GM12878 (cell line): ENCODE results near the gene FIZ1. TPM values are rescaled to one million over a fixed set of nuclear protein-coding genes. Genes with fewer than 3 reads are reported as not detected.

Experiments
- ATAC-seq: fragments of 200-7000 bp; cut with Tn5 transposase; 3 replicates; pipeline ENCODE4 v1.9.1; 2020; ENCODE audit warnings: mild to moderate bottlenecking, moderate library complexity
- BruUV-seq: library from RNA; stranded (reverse); fragments of 400-500 nt; replicated peaks from 2 replicates; lab custom pipeline; 2021; lab: Mats Ljungman, UMichigan
- CTCF ChIA-PET: fragments of 300-600 bp; sonication (Branson Sonifier 250); formaldehyde crosslinking; extraction: SDS; loops from one replicate; lab custom pipeline; 2021; ENCODE audit warnings: inconsistent platforms; lab: Yijun Ruan, JAX
- POLR2A ChIA-PET: fragments of 350-600 bp; formaldehyde crosslinking; extraction: SDS; loops from one replicate; lab custom pipeline; 2021; ENCODE audit warnings: inconsistent platforms; lab: Charles Lee
- RAD21 ChIA-PET: fragments of 300-600 bp; sonication (Branson Sonifier 250); formaldehyde crosslinking; loops from one replicate; lab custom pipeline; 2023; ENCODE audit warnings: antibody characterized with exemption; ENCODE audit not compliant: unreplicated experiment; lab: Charles Lee
- SMC1A ChIA-PET: fragments of 300-600 bp; sonication (Branson Sonifier 250); formaldehyde crosslinking; loops from one replicate; lab custom pipeline; 2023; ENCODE audit not compliant: unreplicated experiment, uncharacterized antibody; lab: Charles Lee
- DNase-seq: peaks from one replicate; pipeline ENCODE4 v3.0.0-alpha.2; 2011; ENCODE audit warnings: low read depth, low spot score
- FAIRE-seq: peaks from 3 replicates; lab custom pipeline; 2011; peaks lifted over from hg19 to GRCh38; lab: Jason Lieb, UNC
- H2AFZ ChIP-seq: 2 replicates; pipeline ENCODE4 v1.6.0; 2011; ENCODE audit warnings: low read depth, low read length, control low read depth; ENCODE audit not compliant: control insufficient read depth
- H3K27ac ChIP-seq: 2 replicates; pipeline ENCODE4 v1.5.1; 2011; ENCODE audit warnings: control low read depth; ENCODE audit not compliant: control insufficient read depth, insufficient read depth
- H3K27me3 ChIP-seq, 2 experiments: replicated peaks in 1 of 2; 2 replicates each; pipeline versions ENCODE4 v1.6.0 to v1.6.1; 2011; ENCODE audit warnings: low read length in 1 of 2; ENCODE audit not compliant: control insufficient read depth in 2 of 2, insufficient read depth in 2 of 2
- H3K36me3 ChIP-seq, 2 experiments: 2 replicates each; pipeline ENCODE4 v1.5.1; 2011; ENCODE audit warnings: low read length in 1 of 2; ENCODE audit not compliant: control insufficient read depth in 2 of 2, insufficient read depth in 2 of 2
- H3K4me1 ChIP-seq: 2 replicates; pipeline ENCODE4 v1.6.1; 2011; ENCODE audit warnings: mild to moderate bottlenecking, low read length, moderate library complexity, mixed read lengths; ENCODE audit not compliant: control insufficient read depth, insufficient read depth
- H3K4me2 ChIP-seq: 2 replicates; pipeline ENCODE4 v1.6.0; 2011; ENCODE audit warnings: control low read depth; ENCODE audit not compliant: control insufficient read depth, insufficient read depth
- H3K4me3 ChIP-seq: fragments of 200-600 bp; sonication (generic); 2 replicates; pipeline ENCODE4 v1.5.1; 2016
- H3K79me2 ChIP-seq: 2 replicates; pipeline ENCODE4 v1.6.0; 2011; ENCODE audit warnings: low read length; ENCODE audit not compliant: control insufficient read depth, insufficient read depth
- H3K9ac ChIP-seq: 2 replicates; pipeline ENCODE4 v1.8.0; 2011; ENCODE audit warnings: low read length, control low read depth, mixed read lengths; ENCODE audit not compliant: control insufficient read depth, insufficient read depth
- H3K9me3 ChIP-seq: replicated peaks from 3 replicates; pipeline ENCODE4 v1.5.1; 2011; ENCODE audit warnings: mild to moderate bottlenecking, low read length; ENCODE audit not compliant: control insufficient read depth, insufficient read depth
- H4K20me1 ChIP-seq: 2 replicates; pipeline ENCODE4 v1.6.0; 2011; ENCODE audit not compliant: control insufficient read depth, insufficient read depth
- DPF2 ChIP-seq: fragments of 450-650 bp; IDR thresholded peaks from 2 replicates; pipeline ENCODE4 v1.6.1; 2017; ENCODE audit warnings: mild to moderate bottlenecking
- PAX5 ChIP-seq: IDR thresholded peaks from 2 replicates; pipeline ENCODE4 v1.6.1; 2011; ENCODE audit warnings: low read depth, low read length, borderline replicate concordance
- RUNX3 ChIP-seq: IDR thresholded peaks from 2 replicates; pipeline ENCODE4 v1.6.1; 2012; ENCODE audit warnings: low read length, inconsistent platforms
- TCF3 ChIP-seq: IDR thresholded peaks from 2 replicates; pipeline ENCODE4 v1.6.1; 2012; ENCODE audit warnings: low read depth, mild to moderate bottlenecking, low read length, borderline replicate concordance; ENCODE audit not compliant: insufficient read depth
- ZNF622 ChIP-seq: fragments of 450-650 bp; IDR thresholded peaks from 2 replicates; pipeline ENCODE4 v1.6.1; 2017; ENCODE audit warnings: mild to moderate bottlenecking, inconsistent platforms
- WGBS: methylation state at CpG from one replicate; pipeline ENCODE4 v1.1.6; 2016; ENCODE audit warnings: low lambda C conversion rate; ENCODE audit not compliant: insufficient replicate concordance, insufficient coverage; ENCODE audit errors: missing lambda C conversion rate; 5-methylcytosine and 5-hydroxymethylcytosine counted together
- in situ Hi-C: fragments of 300-500 bp; cut with MboI; formaldehyde crosslinking; loops from 9 replicates; pipeline ENCODE4 v1.14.3; 2018; ENCODE audit warnings: mixed read lengths
- intact Hi-C: fragments of 100-400 bp; cut with micrococcal nuclease; formaldehyde crosslinking; loops from one replicate; pipeline ENCODE4 v1.14.2; 2022; ENCODE audit not compliant: unreplicated experiment
- polyA plus RNA-seq, 11 experiments: library from polyadenylated mRNA; depleted of rRNA in 4 of 11; unstranded in 6 of 11; stranded (reverse) in 5 of 11; fragments of >200 nt; fragmentation: Nextera tagmentation in 4 of 11; fragmentation: Illumina TruSeq in 1 of 11; extraction: Ambion mirVana in 4 of 11; extraction: Trizol in 1 of 11; gene quantifications; 1 replicate in 1 of 11; 2 replicates in 10 of 11; pipeline versions ENCODE4 v1.2.1 to v1.2.3, GENCODE V29; 2011 to 2016; ENCODE audit warnings: inconsistent platforms in 2 of 11, missing spikeins in 2 of 11, low read depth in 1 of 11
- total RNA-seq, 4 experiments: library from RNA; depleted of rRNA in 3 of 4; stranded (reverse); fragments of >200 nt in 3 of 4; fragmentation: Illumina TruSeq in 1 of 4; extraction: Trizol in 1 of 4; gene quantifications; 2 replicates each; pipeline versions ENCODE4 v1.2.1 to v1.2.3, GENCODE V29; 2013 to 2021
- TF ChIP-seq, protein P1 (sequence below), 3 experiments: IDR thresholded peaks in 2 of 3; conservative IDR thresholded peaks in 1 of 3; 2 replicates each; pipeline ENCODE4 v1.5.1; 2011; ENCODE audit warnings: low read depth in 3 of 3, low read length in 3 of 3, mild to moderate bottlenecking in 3 of 3, control low read depth in 2 of 3, moderate library complexity in 2 of 3, inconsistent platforms in 1 of 3, mixed read lengths in 1 of 3; ENCODE audit not compliant: control insufficient read depth in 2 of 3, insufficient read depth in 1 of 3; ENCODE audit errors: extremely low read depth in 1 of 3

FIZ1 gene
- total and polyA plus RNA-seq, 10 of the 15 experiments (the other 5 are each of a cell fraction or from before 2014, with no cell fraction given) = 0.60 to 16.8 (median 4.2) TPM

DNA sequence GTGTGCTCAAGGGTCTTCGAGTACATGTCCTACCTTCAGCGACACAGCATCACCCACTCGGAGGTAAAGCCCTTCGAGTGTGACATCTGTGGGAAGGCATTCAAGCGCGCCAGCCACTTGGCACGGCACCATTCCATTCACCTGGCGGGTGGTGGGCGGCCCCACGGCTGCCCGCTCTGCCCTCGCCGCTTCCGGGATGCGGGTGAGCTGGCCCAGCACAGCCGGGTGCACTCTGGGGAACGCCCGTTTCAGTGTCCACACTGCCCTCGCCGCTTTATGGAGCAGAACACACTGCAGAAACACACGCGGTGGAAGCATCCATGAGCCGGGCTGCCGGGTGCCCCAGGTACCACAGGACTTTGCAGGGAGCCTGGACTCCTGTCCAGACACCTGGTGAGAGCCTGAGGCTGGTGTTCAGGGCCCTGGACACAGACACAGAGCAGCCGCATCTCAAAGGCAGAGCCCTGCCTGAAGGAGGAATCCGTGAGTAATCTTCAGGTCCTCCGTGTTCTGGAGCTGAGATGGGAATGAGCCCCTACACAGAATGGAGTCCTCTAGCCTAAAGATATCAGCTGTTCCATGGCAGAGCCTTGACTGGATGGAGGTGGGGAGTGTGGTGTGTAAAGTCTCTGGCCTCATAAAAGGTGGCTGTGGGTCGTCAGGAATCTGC, 45.7 kb upstream of the FIZ1 start:
- Histone ChIP-seq H3K27me3 (no peaks in the 10 kb centered on the region), H3K9ac (peak overlapping the region; percentile 86; the same call in 1 of the 2 replicates), H3K79me2 (peaks cover 64% of the 10 kb centered on the region), H3K9me3 (no peaks in the 10 kb centered on the region), H3K27ac (peak overlapping the region; percentile 64), H3K36me3 (0 out of 4 replicates have a peak, but pooled peaks cover 0 to 2% of the 10 kb centered on the region in 2 experiments), H2AFZ (no peak overlapping the region), H4K20me1 (no peaks in the 10 kb centered on the region), H3K4me3 (peak overlapping the region; percentile 95), H3K4me1 (peaks cover 25% of the 10 kb centered on the region), H3K4me2 (peak overlapping the region; percentile 91)
- ChIA-PET RAD21 (interaction anchor here (0.7 kb wide), 1 partner anchor 38 kb away, joined by 3 read pairs; no protein-coding TSS in a partner anchor), CTCF (interaction anchor here (1.3 to 4.6 kb wide), 4 partner anchors 9 to 27 kb away, joined by 3 to 52 read pairs (median 8); partner anchors contain the start of gene U2AF2), SMC1A (interaction anchor here (0.7 kb wide), 1 partner anchor 12 kb away, joined by 3 read pairs; no protein-coding TSS in a partner anchor), POLR2A (interaction anchor here (0.6 to 2.1 kb wide), 2 partner anchors 10 to 1184 kb away, joined by 3 to 10 read pairs; partner anchors contain the start of gene U2AF2)
- TSS peak; percentile 31 for BruUV-seq
- in situ Hi-C loops = no loop called here
- FAIRE-seq (no peak), ATAC-seq (no peak), DNase-seq (no peak)
- intact Hi-C loops = loop anchor here (5.0 kb wide), 2 partner anchors 32 to 43 kb away; partner anchors contain the start of genes EPN1 and ZNF524
- 8% methylated on average over 23 of the region's 28 CpGs for WGBS
- TF ChIP-seq ZNF622 (no peak), RUNX3 (0 out of 2 replicates have a peak, but pooled peaks have one; percentile 15), PAX5 (0 out of 2 replicates have a peak, but pooled peaks have one; percentile 15), DPF2 (no peak), TCF3 (0 out of 2 replicates have a peak, but pooled peaks have one; percentile 10)
- TF ChIP-seq, protein P1, sequence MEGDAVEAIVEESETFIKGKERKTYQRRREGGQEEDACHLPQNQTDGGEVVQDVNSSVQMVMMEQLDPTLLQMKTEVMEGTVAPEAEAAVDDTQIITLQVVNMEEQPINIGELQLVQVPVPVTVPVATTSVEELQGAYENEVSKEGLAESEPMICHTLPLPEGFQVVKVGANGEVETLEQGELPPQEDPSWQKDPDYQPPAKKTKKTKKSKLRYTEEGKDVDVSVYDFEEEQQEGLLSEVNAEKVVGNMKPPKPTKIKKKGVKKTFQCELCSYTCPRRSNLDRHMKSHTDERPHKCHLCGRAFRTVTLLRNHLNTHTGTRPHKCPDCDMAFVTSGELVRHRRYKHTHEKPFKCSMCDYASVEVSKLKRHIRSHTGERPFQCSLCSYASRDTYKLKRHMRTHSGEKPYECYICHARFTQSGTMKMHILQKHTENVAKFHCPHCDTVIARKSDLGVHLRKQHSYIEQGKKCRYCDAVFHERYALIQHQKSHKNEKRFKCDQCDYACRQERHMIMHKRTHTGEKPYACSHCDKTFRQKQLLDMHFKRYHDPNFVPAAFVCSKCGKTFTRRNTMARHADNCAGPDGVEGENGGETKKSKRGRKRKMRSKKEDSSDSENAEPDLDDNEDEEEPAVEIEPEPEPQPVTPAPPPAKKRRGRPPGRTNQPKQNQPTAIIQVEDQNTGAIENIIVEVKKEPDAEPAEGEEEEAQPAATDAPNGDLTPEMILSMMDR (IDR thresholded peaks at IDR 0.05 in 2 of 3, conservative IDR thresholded peaks at IDR 0.05 in 1 of 3; ENCODE audit: control insufficient read depth in 2 of 3, extremely low read depth in 1 of 3, insufficient read depth in 1 of 3, low read depth in 3 of 3, low read length in 3 of 3) = no peak
